Colon (tissue), 2 donors: ENCODE results near the gene PSEN1.
"Not testable (repeated sequence)": the region's sequence is repeated elsewhere in the genome, so short reads cannot be mapped to it uniquely, and the experiment has no call there.

ENCODE experiments used
- FAIRE-seq: peaks from 2 replicates; lab custom pipeline; 2012; peaks lifted over from hg19 to GRCh38; lab: Jason Lieb, UNC
- donor health status: control.
- donor health status: control.

PSEN1 gene

GRCh38 chr14:73166399-73166798, 30.1 kb downstream of the PSEN1 start:
- FAIRE-seq, result no peak

GRCh38 chr14:73167727-73168126, 31.4 kb downstream of the PSEN1 start:
- FAIRE-seq, result no peak

GRCh38 chr14:73168274-73168673, 32.0 kb downstream of the PSEN1 start:
- FAIRE-seq, result no peak

DNA sequence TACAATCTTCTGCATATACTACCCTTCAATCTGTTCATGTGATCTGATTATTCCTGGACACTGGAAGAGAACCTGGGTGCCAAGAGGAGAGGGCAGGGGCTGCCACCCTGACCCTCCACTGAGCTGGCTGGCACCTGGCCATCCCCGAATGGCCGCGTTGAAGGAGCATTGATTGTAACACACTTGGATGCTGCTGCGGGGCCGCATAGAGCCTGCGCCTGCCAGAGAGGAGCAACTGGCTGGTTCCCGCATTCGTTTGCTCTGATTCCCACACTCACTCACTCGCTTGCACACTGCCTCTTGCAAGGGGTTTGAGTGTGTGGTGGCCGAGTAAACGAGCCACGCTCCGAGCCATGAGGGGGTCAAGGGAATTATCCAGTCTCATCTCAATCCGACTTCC, 32.4 kb downstream of the PSEN1 start:
- FAIRE-seq, result no peak

GRCh38 chr14:73169855-73170254, 33.5 kb downstream of the PSEN1 start:
- FAIRE-seq, result not testable (repeated sequence)

- FAIRE-seq, result no peak
Measured at GRCh38 chr14:73170686-73171085, 34.4 kb downstream of the PSEN1 start.

DNA sequence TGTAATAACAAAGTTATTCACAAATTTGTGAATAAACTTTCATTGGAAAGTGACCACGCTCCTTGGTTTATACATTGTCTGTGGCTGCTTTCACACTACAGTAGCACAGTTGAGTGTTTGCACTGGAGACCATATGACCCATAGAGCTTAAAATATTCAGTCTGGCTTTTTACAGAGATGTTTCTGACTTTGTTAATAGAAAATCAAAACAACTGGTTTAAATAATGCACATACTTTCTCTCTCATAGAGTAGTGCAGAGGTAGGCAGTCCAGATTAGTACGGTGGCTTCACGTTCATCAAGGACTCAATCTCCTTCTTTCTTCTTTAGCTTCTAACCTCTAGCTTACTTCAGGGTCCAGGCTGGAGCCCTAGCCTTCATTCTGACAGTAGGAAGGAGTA, 36.2 kb downstream of the PSEN1 start:
- FAIRE-seq, result no peak

DNA sequence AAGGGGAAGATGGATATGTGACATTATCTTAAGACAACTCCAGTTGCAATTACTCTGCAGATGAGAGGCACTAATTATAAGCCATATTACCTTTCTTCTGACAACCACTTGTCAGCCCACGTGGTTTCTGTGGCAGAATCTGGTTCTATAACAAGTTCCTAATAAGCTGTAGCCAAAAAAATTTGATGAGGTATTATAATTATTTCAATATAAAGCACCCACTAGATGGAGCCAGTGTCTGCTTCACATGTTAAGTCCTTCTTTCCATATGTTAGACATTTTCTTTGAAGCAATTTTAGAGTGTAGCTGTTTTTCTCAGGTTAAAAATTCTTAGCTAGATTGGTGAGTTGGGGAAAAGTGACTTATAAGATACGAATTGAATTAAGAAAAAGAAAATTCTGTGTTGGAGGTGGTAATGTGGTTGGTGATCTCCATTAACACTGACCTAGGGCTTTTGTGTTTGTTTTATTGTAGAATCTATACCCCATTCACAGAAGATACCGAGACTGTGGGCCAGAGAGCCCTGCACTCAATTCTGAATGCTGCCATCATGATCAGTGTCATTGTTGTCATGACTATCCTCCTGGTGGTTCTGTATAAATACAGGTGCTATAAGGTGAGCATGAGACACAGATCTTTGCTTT, 36.9 kb downstream of the PSEN1 start:
- FAIRE-seq, result no peak

DNA sequence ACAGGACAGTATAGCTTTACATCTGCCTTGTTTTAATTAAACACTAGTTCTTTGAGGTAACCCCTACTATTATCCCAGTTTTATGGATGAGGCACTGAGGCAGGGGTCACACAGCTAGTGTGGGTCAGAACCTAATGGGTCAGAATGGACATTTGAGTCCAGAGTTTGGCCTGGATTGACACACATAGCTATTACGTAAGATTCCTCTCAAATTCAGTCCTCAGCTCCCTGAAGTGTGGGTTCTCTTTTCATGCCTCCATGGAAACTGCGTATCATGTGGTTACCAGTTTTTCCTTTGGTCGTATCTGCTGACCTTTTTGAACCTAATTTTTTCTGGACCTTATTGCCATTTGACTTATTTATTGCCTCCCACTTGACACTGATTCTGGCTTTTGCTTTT, 40.4 kb downstream of the PSEN1 start:
- no peak for FAIRE-seq

DNA sequence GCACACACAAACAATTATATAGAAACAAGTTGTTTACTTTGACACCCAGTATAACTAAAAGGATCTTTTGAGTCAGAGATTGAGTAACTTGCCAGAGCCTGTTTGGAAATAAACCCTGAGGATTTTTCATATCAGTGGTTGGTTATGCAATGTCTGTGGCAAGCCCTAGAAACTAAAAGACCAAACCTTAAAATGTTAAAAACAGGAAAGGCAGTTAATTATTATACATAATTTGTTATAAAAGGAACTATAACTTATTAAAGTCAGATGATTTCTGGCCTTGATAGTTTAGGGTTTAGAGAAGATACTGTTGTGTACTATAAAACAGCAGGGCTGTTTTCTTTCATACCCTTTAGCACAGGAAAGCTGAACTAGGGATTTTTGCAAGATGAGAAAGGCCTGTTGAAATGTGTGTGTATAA, 44.1 kb downstream of the PSEN1 start:
- no peak for FAIRE-seq

- FAIRE-seq, result not testable (repeated sequence)
Measured at GRCh38 chr14:73180969-73181368, 44.7 kb downstream of the PSEN1 start.

DNA sequence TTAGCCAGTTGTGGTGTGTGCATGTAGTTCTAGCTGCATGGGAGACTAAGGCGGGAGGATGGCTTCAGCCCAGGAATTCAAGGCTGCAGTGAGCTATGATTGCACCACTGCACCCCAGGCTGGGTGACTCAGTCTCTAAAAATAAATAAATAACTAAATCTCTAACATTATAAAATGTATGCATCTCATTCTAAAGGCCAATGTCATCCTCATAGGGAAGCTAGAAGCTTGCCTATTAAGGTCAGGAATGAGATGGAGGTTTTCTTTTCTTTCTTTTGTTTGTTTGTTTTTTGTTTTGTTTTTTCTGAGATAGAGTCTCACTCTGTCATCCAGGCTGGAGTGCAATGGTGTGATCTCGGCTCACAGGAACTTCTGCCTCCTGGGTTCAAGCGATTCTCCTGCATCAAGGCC, 52.2 kb downstream of the PSEN1 start:
- FAIRE-seq, result no peak

GRCh38 chr14:73189651-73190050, 53.3 kb downstream of the PSEN1 start:
- no peak for FAIRE-seq

DNA sequence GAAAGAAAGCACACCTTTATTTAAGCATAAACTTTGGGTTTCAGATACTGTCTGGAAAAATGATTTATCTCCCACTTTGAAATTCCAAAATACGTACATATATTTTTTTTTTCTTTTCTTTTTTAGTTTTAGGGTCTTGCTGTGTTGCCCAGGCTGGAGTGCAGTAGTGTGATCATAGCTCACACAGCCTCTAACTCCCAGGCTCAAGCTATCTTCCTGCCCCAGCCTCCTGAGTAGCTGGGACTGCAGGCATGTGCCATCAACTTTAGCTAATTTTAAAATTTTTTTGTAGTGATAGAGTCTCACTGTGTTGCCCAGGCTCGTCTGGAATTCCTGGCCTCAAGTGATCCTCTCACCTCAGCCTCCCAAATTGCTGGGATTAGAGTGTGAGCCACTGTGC, 55.1 kb downstream of the PSEN1 start:
- FAIRE-seq, result no peak

GRCh38 chr14:73194306-73194705, 58.0 kb downstream of the PSEN1 start:
- FAIRE-seq, result not testable (repeated sequence)

- FAIRE-seq, result no peak
Measured at GRCh38 chr14:73198253-73198652, 61.9 kb downstream of the PSEN1 start.

DNA sequence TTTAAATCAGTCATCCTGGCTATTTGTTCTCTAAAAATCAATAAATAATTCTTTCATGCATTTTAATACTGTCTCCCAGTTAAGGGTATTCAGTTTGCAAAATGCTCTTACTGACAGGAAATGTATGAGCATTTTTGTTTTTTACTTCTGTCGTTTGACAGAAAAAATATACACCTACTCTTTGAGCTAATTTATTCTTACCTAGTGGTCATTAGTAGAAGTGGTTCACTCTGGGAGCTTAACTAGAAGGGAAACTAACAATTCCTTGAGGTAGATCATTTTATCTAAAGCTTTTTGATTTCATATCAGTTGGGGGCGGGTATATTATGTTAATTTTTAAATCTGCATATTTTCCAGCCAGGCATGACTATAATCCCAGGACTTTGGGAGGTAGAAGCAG, 67.2 kb downstream of the PSEN1 start:
- no peak for FAIRE-seq

- no peak for FAIRE-seq
Measured at GRCh38 chr14:73207615-73208014, 71.3 kb downstream of the PSEN1 start.

- FAIRE-seq, result no peak
Measured at GRCh38 chr14:73208390-73208789, 72.1 kb downstream of the PSEN1 start.

DNA sequence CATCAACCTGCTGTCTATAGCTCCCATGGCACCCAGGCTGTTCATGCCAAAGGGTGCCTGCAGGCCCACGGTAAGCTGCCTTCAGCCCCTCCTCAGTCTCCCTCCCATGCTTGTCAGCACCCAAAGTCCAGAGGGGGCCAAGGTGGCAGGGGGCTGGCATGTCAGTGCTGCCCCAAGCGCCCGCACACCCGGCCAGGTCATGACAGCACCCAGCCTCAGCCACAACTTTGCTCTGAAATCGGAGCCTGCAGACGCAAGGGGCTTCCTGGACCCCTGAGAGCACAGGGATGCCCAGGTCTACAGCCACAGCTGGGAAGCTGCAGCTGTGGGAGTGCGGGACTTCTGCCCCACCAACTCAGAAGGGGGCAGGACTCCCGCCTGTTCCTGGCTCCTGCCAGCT, 72.5 kb downstream of the PSEN1 start:
- FAIRE-seq, result no peak

- no peak for FAIRE-seq
Measured at GRCh38 chr14:73209953-73210352, 73.6 kb downstream of the PSEN1 start.

DNA sequence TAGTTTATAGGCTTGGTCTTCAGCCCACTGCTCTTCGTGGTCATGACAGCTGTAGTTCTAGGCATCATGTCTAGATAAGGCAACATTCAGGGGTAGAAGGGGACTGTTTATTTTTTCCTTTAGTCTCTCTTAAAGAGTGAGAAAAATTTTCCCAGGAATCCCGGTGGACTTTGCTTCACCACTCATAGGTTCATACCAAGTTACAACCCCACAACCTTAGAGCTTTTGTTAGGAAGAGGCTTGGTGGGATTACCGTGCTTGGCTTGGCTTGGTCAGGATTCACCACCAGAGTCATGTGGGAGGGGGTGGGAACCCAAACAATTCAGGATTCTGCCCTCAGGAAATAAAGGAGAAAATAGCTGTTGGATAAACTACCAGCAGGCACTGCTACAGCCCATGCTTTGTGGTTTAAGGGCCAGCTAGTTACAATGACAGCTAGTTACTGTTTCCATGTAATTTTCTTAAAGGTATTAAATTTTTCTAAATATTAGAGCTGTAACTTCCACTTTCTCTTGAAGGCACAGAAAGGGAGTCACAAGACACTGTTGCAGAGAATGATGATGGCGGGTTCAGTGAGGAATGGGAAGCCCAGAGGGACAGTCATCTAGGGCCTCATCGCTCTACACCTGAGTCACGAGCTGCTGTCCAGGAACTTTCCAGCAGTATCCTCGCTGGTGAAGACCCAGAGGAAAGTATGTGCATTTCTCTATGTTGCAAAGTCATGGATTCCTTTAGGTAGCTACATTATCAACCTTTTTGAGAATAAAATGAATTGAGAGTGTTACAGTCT, 75.1 kb downstream of the PSEN1 start:
- FAIRE-seq, result no peak

GRCh38 chr14:73216030-73216429, 79.7 kb downstream of the PSEN1 start:
- FAIRE-seq, result no peak

GRCh38 chr14:73217411-73217810, 81.1 kb downstream of the PSEN1 start:
- no peak for FAIRE-seq
